GM12878 (cell line): Measurements from ENCODE around the gene GALNT18. TPM values are rescaled to one million over a fixed set of nuclear protein-coding genes. Genes with fewer than 3 reads are reported as not detected.

ENCODE experiments used
- ATAC-seq: fragments of 200-7000 bp; cut with Tn5 transposase; 3 replicates; pipeline ENCODE4 v1.9.1; 2020; ENCODE audit warnings: mild to moderate bottlenecking, moderate library complexity
- BruUV-seq: library from RNA; stranded (reverse); fragments of 400-500 nt; replicated peaks from 2 replicates; lab custom pipeline; 2021; lab: Mats Ljungman, UMichigan
- CTCF ChIA-PET: fragments of 300-600 bp; sonication (Branson Sonifier 250); formaldehyde crosslinking; extraction: SDS; loops from one replicate; lab custom pipeline; 2021; ENCODE audit warnings: inconsistent platforms; lab: Yijun Ruan, JAX
- POLR2A ChIA-PET: fragments of 350-600 bp; formaldehyde crosslinking; extraction: SDS; loops from one replicate; lab custom pipeline; 2021; ENCODE audit warnings: inconsistent platforms; lab: Charles Lee
- RAD21 ChIA-PET: fragments of 300-600 bp; sonication (Branson Sonifier 250); formaldehyde crosslinking; loops from one replicate; lab custom pipeline; 2023; ENCODE audit warnings: antibody characterized with exemption; ENCODE audit not compliant: unreplicated experiment; lab: Charles Lee
- SMC1A ChIA-PET: fragments of 300-600 bp; sonication (Branson Sonifier 250); formaldehyde crosslinking; loops from one replicate; lab custom pipeline; 2023; ENCODE audit not compliant: unreplicated experiment, uncharacterized antibody; lab: Charles Lee
- DNase-seq: peaks from one replicate; pipeline ENCODE4 v3.0.0-alpha.2; 2011; ENCODE audit warnings: low read depth, low spot score
- FAIRE-seq: peaks from 3 replicates; lab custom pipeline; 2011; peaks lifted over from hg19 to GRCh38; lab: Jason Lieb, UNC
- H2AFZ ChIP-seq: 2 replicates; pipeline ENCODE4 v1.6.0; 2011; ENCODE audit warnings: low read depth, low read length, control low read depth; ENCODE audit not compliant: control insufficient read depth
- H3K27ac ChIP-seq: 2 replicates; pipeline ENCODE4 v1.5.1; 2011; ENCODE audit warnings: control low read depth; ENCODE audit not compliant: control insufficient read depth, insufficient read depth
- H3K27me3 ChIP-seq, 2 experiments: replicated peaks in 1 of 2; 2 replicates each; pipeline versions ENCODE4 v1.6.0 to v1.6.1; 2011; ENCODE audit warnings: low read length in 1 of 2; ENCODE audit not compliant: control insufficient read depth in 2 of 2, insufficient read depth in 2 of 2
- H3K36me3 ChIP-seq, 2 experiments: 2 replicates each; pipeline ENCODE4 v1.5.1; 2011; ENCODE audit warnings: low read length in 1 of 2; ENCODE audit not compliant: control insufficient read depth in 2 of 2, insufficient read depth in 2 of 2
- H3K4me1 ChIP-seq: 2 replicates; pipeline ENCODE4 v1.6.1; 2011; ENCODE audit warnings: mild to moderate bottlenecking, low read length, moderate library complexity, mixed read lengths; ENCODE audit not compliant: control insufficient read depth, insufficient read depth
- H3K4me2 ChIP-seq: 2 replicates; pipeline ENCODE4 v1.6.0; 2011; ENCODE audit warnings: control low read depth; ENCODE audit not compliant: control insufficient read depth, insufficient read depth
- H3K4me3 ChIP-seq: fragments of 200-600 bp; sonication (generic); 2 replicates; pipeline ENCODE4 v1.5.1; 2016
- H3K79me2 ChIP-seq: 2 replicates; pipeline ENCODE4 v1.6.0; 2011; ENCODE audit warnings: low read length; ENCODE audit not compliant: control insufficient read depth, insufficient read depth
- H3K9ac ChIP-seq: 2 replicates; pipeline ENCODE4 v1.8.0; 2011; ENCODE audit warnings: low read length, control low read depth, mixed read lengths; ENCODE audit not compliant: control insufficient read depth, insufficient read depth
- H3K9me3 ChIP-seq: replicated peaks from 3 replicates; pipeline ENCODE4 v1.5.1; 2011; ENCODE audit warnings: mild to moderate bottlenecking, low read length; ENCODE audit not compliant: control insufficient read depth, insufficient read depth
- H4K20me1 ChIP-seq: 2 replicates; pipeline ENCODE4 v1.6.0; 2011; ENCODE audit not compliant: control insufficient read depth, insufficient read depth
- CBX5 ChIP-seq: sonication (generic); IDR thresholded peaks from 2 replicates; pipeline ENCODE4 v1.6.1; 2016; ENCODE audit warnings: low read depth, moderate library complexity, mild to moderate bottlenecking, inconsistent platforms
- ESRRA ChIP-seq: IDR thresholded peaks from 2 replicates; pipeline ENCODE4 v1.6.1; 2012; ENCODE audit warnings: mild to moderate bottlenecking, low read length, improper control_type of control experiment
- FOS ChIP-seq: IDR thresholded peaks from 3 replicates; pipeline ENCODE4 v1.6.1; 2011; ENCODE audit warnings: borderline replicate concordance; ENCODE audit not compliant: insufficient read length; ENCODE audit errors: extremely low read depth
- POLR2AphosphoS5 ChIP-seq: IDR thresholded peaks from 2 replicates; pipeline ENCODE4 v1.6.1; 2011; ENCODE audit warnings: mild to moderate bottlenecking, low read length, inconsistent platforms
- SPI1 ChIP-seq: IDR thresholded peaks from 2 replicates; pipeline ENCODE4 v1.6.1; 2011; ENCODE audit warnings: low read depth, mild to moderate bottlenecking, low read length, moderate library complexity, borderline replicate concordance; ENCODE audit not compliant: insufficient read depth
- SREBF2 ChIP-seq: IDR thresholded peaks from 2 replicates; pipeline ENCODE4 v1.6.1; 2012; ENCODE audit warnings: mild to moderate bottlenecking, low read length
- STAT3 ChIP-seq: IDR thresholded peaks from 2 replicates; pipeline ENCODE4 v1.6.1; 2011; ENCODE audit warnings: low read depth, low read length, improper control_type of control experiment
- TARDBP ChIP-seq: IDR thresholded peaks from 2 replicates; pipeline ENCODE4 v1.6.1; 2016; ENCODE audit warnings: borderline replicate concordance
- ZBTB11 ChIP-seq: fragments of 450-650 bp; formaldehyde crosslinking; IDR thresholded peaks from 2 replicates; pipeline ENCODE4 v1.5.0; 2022; ENCODE audit warnings: mild to moderate bottlenecking, missing genetic modification characterization
- WGBS: methylation state at CpG from one replicate; pipeline ENCODE4 v1.1.6; 2016; ENCODE audit warnings: low lambda C conversion rate; ENCODE audit not compliant: insufficient replicate concordance, insufficient coverage; ENCODE audit errors: missing lambda C conversion rate; 5-methylcytosine and 5-hydroxymethylcytosine counted together
- in situ Hi-C: fragments of 300-500 bp; cut with MboI; formaldehyde crosslinking; loops from 9 replicates; pipeline ENCODE4 v1.14.3; 2018; ENCODE audit warnings: mixed read lengths
- intact Hi-C: fragments of 100-400 bp; cut with micrococcal nuclease; formaldehyde crosslinking; loops from one replicate; pipeline ENCODE4 v1.14.2; 2022; ENCODE audit not compliant: unreplicated experiment
- polyA plus RNA-seq, 11 experiments: library from polyadenylated mRNA; depleted of rRNA in 4 of 11; unstranded in 6 of 11; stranded (reverse) in 5 of 11; fragments of >200 nt; fragmentation: Nextera tagmentation in 4 of 11; fragmentation: Illumina TruSeq in 1 of 11; extraction: Ambion mirVana in 4 of 11; extraction: Trizol in 1 of 11; gene quantifications; 1 replicate in 1 of 11; 2 replicates in 10 of 11; pipeline versions ENCODE4 v1.2.1 to v1.2.3, GENCODE V29; 2011 to 2016; ENCODE audit warnings: inconsistent platforms in 2 of 11, missing spikeins in 2 of 11, low read depth in 1 of 11
- total RNA-seq, 4 experiments: library from RNA; depleted of rRNA in 3 of 4; stranded (reverse); fragments of >200 nt in 3 of 4; fragmentation: Illumina TruSeq in 1 of 4; extraction: Trizol in 1 of 4; gene quantifications; 2 replicates each; pipeline versions ENCODE4 v1.2.1 to v1.2.3, GENCODE V29; 2013 to 2021
- TF ChIP-seq, protein P1 (sequence below): fragments of 450-650 bp; IDR thresholded peaks from 2 replicates; pipeline ENCODE4 v1.6.1; 2018; ENCODE audit warnings: mild to moderate bottlenecking, low read depth, moderate library complexity; ENCODE audit not compliant: partially characterized antibody
- TF ChIP-seq, protein P2 (sequence below): fragments of 450-650 bp; IDR thresholded peaks from 2 replicates; pipeline ENCODE4 v1.6.1; 2014; ENCODE audit warnings: mild to moderate bottlenecking

The GALNT18 gene
- total and polyA plus RNA-seq, 10 of the 15 experiments (the other 5 are each of a cell fraction or from before 2014, with no cell fraction given): 1.2 to 14.2 (median 6.3) TPM

DNA sequence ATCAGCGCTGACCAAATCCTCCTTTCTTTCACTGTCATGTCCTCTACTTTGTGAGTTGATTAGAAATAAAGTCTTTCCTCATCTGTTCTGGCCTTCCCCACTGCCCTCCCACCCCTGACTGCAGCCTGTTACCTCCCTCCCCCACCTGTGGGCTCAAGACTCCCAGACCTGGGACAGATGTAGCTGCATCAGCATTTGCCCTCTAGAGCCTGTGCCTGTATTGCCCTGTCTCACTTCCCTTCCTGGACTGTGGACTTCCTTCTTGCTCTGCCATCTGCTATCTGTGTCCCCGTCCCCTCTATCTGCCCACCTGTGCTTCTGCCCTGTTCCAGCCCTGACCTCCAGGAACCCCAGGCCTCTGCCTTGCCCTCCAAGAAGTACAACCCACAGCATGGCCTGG lies 122.5 kb downstream of the GALNT18 start:
- Histone ChIP-seq H3K9ac (no peak overlapping the region), H3K9me3 (no peaks in the 10 kb centered on the region), H3K27me3 (no peaks in the 10 kb centered on the region), H3K4me1 (no peaks in the 10 kb centered on the region), H3K4me2 (no peak overlapping the region), H3K79me2 (no peaks in the 10 kb centered on the region), H3K27ac (no peak overlapping the region), H4K20me1 (no peaks in the 10 kb centered on the region), H3K4me3 (no peak overlapping the region), H3K36me3 (no peaks in the 10 kb centered on the region; a peak in 1 of 4 replicates), H2AFZ (0 out of 2 replicates have a peak overlapping the region, but pooled peaks have one; percentile 12)
- peak; percentile 16; the same call in 1 of the 3 replicates for ATAC-seq
- in situ Hi-C loops (no loop called here), intact Hi-C loops (no loop called here)
- 47% methylated on average over 2 of the region's 2 CpGs for WGBS
- POLR2A ChIA-PET: no interaction called here
- CTCF ChIA-PET: no interaction called here
- TF ChIP-seq CBX5 (no peak), TARDBP (no peak), SREBF2 (no peak), SPI1 (peak; percentile 11; the same call in 1 of the 2 replicates), ESRRA (no peak)
- BruUV-seq: no TSS peak
- RAD21 ChIA-PET: no interaction called here
- no peak for DNase-seq
- no peak for FAIRE-seq
- SMC1A ChIA-PET: no interaction called here

DNA sequence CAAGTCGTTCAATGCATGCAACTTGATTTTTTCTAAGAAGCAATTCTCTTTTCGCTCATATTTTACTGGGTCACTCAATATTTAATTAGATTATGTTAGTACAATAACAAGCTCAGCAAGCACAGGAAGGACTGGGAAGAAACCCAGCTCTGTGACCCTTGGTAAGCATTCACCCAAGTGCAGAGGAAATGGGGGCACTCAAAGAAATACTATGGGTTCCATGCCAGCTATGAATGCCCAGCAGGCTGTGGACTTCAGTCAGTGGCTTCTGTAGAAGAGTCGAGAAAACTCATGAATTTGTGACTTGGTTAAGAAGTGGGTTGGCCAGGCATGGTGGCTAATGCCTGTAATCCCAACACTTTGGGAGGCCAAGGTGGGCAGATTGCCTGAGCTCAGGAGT lies 123.6 kb downstream of the GALNT18 start:
- no peak overlapping the region for H2AFZ ChIP-seq
- in situ Hi-C loops (no loop called here), intact Hi-C loops (no loop called here)
- H3K27me3 ChIP-seq: no peaks in the 10 kb centered on the region
- no peaks in the 10 kb centered on the region; a peak in 1 of 4 replicates for H3K36me3 ChIP-seq
- H3K4me1 ChIP-seq: no peaks in the 10 kb centered on the region
- H3K4me2 ChIP-seq: no peak overlapping the region
- H3K9me3 ChIP-seq: no peaks in the 10 kb centered on the region
- no peaks in the 10 kb centered on the region for H4K20me1 ChIP-seq
- WGBS: 0% methylated on average over 3 of the region's 3 CpGs
- H3K79me2 ChIP-seq: no peaks in the 10 kb centered on the region
- H3K4me3 ChIP-seq: no peak overlapping the region
- FAIRE-seq (no peak), ATAC-seq (no peak), DNase-seq (no peak)
- ChIA-PET POLR2A (no interaction called here), SMC1A (interaction anchor here (0.8 kb wide), 1 partner anchor 11 kb away, joined by 3 read pairs; no protein-coding TSS in a partner anchor), RAD21 (no interaction called here), CTCF (no interaction called here)
- no TSS peak for BruUV-seq
- H3K9ac ChIP-seq: no peak overlapping the region
- H3K27ac ChIP-seq: no peak overlapping the region
- TF ChIP-seq, protein P1, sequence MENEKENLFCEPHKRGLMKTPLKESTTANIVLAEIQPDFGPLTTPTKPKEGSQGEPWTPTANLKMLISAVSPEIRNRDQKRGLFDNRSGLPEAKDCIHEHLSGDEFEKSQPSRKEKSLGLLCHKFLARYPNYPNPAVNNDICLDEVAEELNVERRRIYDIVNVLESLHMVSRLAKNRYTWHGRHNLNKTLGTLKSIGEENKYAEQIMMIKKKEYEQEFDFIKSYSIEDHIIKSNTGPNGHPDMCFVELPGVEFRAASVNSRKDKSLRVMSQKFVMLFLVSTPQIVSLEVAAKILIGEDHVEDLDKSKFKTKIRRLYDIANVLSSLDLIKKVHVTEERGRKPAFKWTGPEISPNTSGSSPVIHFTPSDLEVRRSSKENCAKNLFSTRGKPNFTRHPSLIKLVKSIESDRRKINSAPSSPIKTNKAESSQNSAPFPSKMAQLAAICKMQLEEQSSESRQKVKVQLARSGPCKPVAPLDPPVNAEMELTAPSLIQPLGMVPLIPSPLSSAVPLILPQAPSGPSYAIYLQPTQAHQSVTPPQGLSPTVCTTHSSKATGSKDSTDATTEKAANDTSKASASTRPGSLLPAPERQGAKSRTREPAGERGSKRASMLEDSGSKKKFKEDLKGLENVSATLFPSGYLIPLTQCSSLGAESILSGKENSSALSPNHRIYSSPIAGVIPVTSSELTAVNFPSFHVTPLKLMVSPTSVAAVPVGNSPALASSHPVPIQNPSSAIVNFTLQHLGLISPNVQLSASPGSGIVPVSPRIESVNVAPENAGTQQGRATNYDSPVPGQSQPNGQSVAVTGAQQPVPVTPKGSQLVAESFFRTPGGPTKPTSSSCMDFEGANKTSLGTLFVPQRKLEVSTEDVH: no peak
- TF ChIP-seq FOS (no peak), ZBTB11 (CRISPR knock-in tag) (no peak), STAT3 (no peak), POLR2AphosphoS5 (no peak)
- TF ChIP-seq, protein P2, sequence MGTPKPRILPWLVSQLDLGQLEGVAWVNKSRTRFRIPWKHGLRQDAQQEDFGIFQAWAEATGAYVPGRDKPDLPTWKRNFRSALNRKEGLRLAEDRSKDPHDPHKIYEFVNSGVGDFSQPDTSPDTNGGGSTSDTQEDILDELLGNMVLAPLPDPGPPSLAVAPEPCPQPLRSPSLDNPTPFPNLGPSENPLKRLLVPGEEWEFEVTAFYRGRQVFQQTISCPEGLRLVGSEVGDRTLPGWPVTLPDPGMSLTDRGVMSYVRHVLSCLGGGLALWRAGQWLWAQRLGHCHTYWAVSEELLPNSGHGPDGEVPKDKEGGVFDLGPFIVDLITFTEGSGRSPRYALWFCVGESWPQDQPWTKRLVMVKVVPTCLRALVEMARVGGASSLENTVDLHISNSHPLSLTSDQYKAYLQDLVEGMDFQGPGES: no peak
